Activated CD8-positive, alpha-beta T cell treated with anti-CD3 and anti-CD28 coated beads for 36 hours (primary cell): Measurements from ENCODE around the gene PRRX2. TPM values are rescaled to one million over a fixed set of nuclear protein-coding genes. Genes with fewer than 3 reads are reported as not detected.

ENCODE experiments used
- ATAC-seq: fragments of 200-7000 bp; cut with Tn5 transposase; one replicate; pipeline ENCODE4 v1.10.0; 2021; ENCODE audit warnings: mild to moderate bottlenecking, moderate library complexity
- CTCF ChIA-PET: fragments of 350-600 bp; sonication (Branson Sonifier 250); formaldehyde crosslinking; loops from one replicate; lab custom pipeline; 2021; ENCODE audit warnings: antibody characterized with exemption; lab: Charles Lee
- POLR2A ChIA-PET: fragments of 350-600 bp; sonication (Branson Sonifier 250); formaldehyde crosslinking; loops from one replicate; lab custom pipeline; 2021; ENCODE audit warnings: antibody characterized with exemption; lab: Charles Lee
- DNase-seq: peaks from one replicate; pipeline ENCODE4 v3.0.0-alpha.2; 2020
- H3K27ac Mint-ChIP-seq: one replicate; pipeline ENCODE4 v1.8.0; 2021; ENCODE audit warnings: mild to moderate bottlenecking, mixed read lengths
- H3K27me3 Mint-ChIP-seq: one replicate; pipeline ENCODE4 v1.8.0; 2021; ENCODE audit warnings: mixed read lengths
- H3K36me3 Mint-ChIP-seq: one replicate; pipeline ENCODE4 v1.8.0; 2021; ENCODE audit warnings: low read depth, mixed read lengths
- H3K4me1 Mint-ChIP-seq: one replicate; pipeline ENCODE4 v1.8.0; 2021; ENCODE audit warnings: low read depth, mixed read lengths
- H3K4me3 Mint-ChIP-seq: one replicate; pipeline ENCODE4 v1.8.0; 2021; ENCODE audit warnings: mild to moderate bottlenecking, moderate library complexity, mixed read lengths
- H3K9me3 Mint-ChIP-seq: one replicate; pipeline ENCODE4 v1.8.0; 2021; ENCODE audit warnings: mixed read lengths
- intact Hi-C: fragments of 100-400 bp; cut with micrococcal nuclease; formaldehyde crosslinking; loops from one replicate; pipeline ENCODE4 v1.10.0; 2022
- total RNA-seq, 2 experiments: library from RNA; stranded (reverse); gene quantifications; one replicate each; pipeline ENCODE4 v1.2.3, GENCODE V29; 2021
- TF ChIP-seq, protein P1 (sequence below): fragments of 200-600 bp; IDR thresholded peaks from one replicate; pipeline ENCODE4 v1.8.0; 2022; ENCODE audit warnings: antibody characterized with exemption, mild to moderate bottlenecking

PRRX2 gene
- total RNA-seq, 2 experiments from 2014 or later, result 0.85 to 1.2 TPM

DNA sequence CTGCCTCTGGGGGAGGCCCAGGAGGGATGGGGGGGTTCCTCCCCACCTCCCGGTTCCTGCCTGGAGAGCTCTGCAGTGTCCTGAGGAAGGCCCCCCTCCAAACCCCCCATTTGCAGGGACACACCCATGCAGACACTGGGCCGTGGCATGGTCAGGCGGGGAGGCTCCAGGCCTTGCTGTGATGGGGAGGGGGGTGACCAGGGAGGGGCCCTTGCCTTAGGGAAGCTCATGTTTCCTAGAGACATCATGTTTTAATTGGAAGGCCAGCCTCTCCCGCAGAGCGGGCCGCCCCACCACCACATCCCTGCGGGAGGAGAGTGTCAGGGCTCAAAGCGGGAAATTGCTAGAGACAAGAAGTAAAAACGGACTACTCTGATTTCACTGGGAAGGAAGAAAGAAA, 12.0 kb downstream of the PRRX2 start:
- Mint-ChIP-seq H3K4me1 (no peaks in the 10 kb centered on the region), H3K36me3 (no peaks in the 10 kb centered on the region), H3K9me3 (no peaks in the 10 kb centered on the region), H3K4me3 (no peak overlapping the region), H3K27ac (no peak overlapping the region), H3K27me3 (peaks cover 16% of the 10 kb centered on the region)
- ATAC-seq (no peak), DNase-seq (no peak)
- intact Hi-C loops, result no loop called here
- ChIA-PET CTCF (interaction anchor here (1.8 kb wide), 1 partner anchor 49 kb away, joined by 5 read pairs; no protein-coding TSS in a partner anchor), POLR2A (no interaction called here)
- TF ChIP-seq, protein P1, sequence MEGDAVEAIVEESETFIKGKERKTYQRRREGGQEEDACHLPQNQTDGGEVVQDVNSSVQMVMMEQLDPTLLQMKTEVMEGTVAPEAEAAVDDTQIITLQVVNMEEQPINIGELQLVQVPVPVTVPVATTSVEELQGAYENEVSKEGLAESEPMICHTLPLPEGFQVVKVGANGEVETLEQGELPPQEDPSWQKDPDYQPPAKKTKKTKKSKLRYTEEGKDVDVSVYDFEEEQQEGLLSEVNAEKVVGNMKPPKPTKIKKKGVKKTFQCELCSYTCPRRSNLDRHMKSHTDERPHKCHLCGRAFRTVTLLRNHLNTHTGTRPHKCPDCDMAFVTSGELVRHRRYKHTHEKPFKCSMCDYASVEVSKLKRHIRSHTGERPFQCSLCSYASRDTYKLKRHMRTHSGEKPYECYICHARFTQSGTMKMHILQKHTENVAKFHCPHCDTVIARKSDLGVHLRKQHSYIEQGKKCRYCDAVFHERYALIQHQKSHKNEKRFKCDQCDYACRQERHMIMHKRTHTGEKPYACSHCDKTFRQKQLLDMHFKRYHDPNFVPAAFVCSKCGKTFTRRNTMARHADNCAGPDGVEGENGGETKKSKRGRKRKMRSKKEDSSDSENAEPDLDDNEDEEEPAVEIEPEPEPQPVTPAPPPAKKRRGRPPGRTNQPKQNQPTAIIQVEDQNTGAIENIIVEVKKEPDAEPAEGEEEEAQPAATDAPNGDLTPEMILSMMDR, result no peak

DNA sequence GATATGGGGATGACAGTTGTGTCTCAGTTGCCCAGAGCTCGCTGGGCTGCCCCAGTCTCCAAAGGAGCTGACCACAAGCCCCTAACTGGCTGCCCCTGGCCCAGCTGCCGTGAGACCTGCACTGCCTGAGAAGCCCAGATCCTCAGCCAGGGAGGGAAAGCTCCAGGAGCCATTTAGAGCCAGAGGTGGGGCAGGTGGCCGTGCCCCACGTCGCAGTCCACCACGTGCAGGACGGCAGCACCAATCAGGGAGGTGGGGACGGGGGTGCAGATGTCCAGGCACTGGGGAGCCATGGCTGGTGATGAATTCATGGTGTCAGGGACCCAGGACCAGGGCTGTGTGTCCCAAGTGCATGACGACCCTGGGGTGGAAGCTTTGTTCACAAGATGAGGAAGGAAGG, 13.4 kb downstream of the PRRX2 start:
- DNase-seq (no peak), ATAC-seq (no peak)
- Mint-ChIP-seq H3K36me3 (no peaks in the 10 kb centered on the region), H3K4me3 (no peak overlapping the region), H3K9me3 (no peaks in the 10 kb centered on the region), H3K27ac (no peak overlapping the region), H3K4me1 (no peaks in the 10 kb centered on the region), H3K27me3 (peaks cover 16% of the 10 kb centered on the region)
- CTCF ChIA-PET, result no interaction called here
- intact Hi-C loops, result no loop called here
- POLR2A ChIA-PET, result no interaction called here
- TF ChIP-seq, protein P1, result no peak

DNA sequence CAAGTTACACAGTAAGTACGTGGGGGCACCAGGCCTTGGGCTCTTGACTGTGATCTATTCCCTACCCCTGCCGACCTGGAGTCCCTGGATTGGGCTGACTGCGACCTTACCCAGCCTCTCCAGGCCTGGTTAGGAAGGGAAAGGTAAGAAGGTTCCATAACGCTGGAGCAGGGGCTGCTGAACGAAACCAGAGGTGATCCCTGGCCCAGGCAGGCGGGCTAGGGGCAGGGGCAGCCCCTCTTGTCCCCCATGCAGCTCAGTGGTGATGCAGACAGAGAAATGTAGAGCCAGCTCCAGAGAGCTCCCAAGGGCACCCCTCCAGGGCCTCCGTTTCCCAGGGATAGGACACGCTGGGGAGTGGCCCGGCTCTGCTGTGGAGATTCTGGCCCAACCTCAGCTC, 14.1 kb downstream of the PRRX2 start:
- Mint-ChIP-seq H3K36me3 (no peaks in the 10 kb centered on the region), H3K9me3 (no peaks in the 10 kb centered on the region), H3K27ac (no peak overlapping the region), H3K4me3 (no peak overlapping the region), H3K27me3 (peaks cover 16% of the 10 kb centered on the region), H3K4me1 (no peaks in the 10 kb centered on the region)
- ChIA-PET POLR2A (no interaction called here), CTCF (no interaction called here)
- no peak for DNase-seq
- ATAC-seq, result no peak
- intact Hi-C loops, result no loop called here
- TF ChIP-seq, protein P1, result no peak

- intact Hi-C loops, result no loop called here
- ChIA-PET CTCF (no interaction called here), POLR2A (no interaction called here)
- ATAC-seq (no peak), DNase-seq (no peak)
- H3K4me3 Mint-ChIP-seq, result no peak overlapping the region
- TF ChIP-seq, protein P1, result no peak
- H3K36me3 Mint-ChIP-seq, result no peaks in the 10 kb centered on the region
- H3K4me1 Mint-ChIP-seq, result no peaks in the 10 kb centered on the region
- H3K9me3 Mint-ChIP-seq, result no peaks in the 10 kb centered on the region
- no peak overlapping the region for H3K27ac Mint-ChIP-seq
- peaks cover 12% of the 10 kb centered on the region for H3K27me3 Mint-ChIP-seq
These were observed 16.5 kb downstream of the PRRX2 start for GRCh38 chr9:129681924-129682323.

DNA sequence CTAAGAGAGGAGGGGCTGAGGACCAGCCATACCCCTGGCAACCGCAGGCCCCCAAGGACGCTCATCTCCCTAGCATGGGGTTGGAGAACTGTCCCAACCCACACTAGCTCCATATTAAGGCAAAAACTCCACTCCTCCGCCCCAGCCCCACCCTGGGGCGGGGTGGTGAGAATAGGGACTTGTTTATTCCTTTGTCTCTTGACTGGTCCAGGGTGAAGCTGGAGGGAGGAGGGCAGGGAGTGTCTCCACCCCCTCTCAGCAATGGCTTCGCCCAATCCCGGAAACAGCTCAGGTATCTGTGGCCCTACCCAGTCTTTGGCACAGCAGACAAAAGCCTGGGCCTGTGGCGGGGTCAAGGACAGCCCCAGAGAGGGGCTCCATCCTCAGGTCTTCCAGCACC, 16.9 kb downstream of the PRRX2 start:
- ChIA-PET CTCF (interaction anchor here (1.1 kb wide), 1 partner anchor 14 kb away, joined by 3 read pairs; no protein-coding TSS in a partner anchor), POLR2A (no interaction called here)
- Mint-ChIP-seq H3K9me3 (no peaks in the 10 kb centered on the region), H3K27me3 (peaks cover 9% of the 10 kb centered on the region), H3K4me3 (no peak overlapping the region), H3K36me3 (no peaks in the 10 kb centered on the region), H3K4me1 (no peaks in the 10 kb centered on the region), H3K27ac (no peak overlapping the region)
- TF ChIP-seq, protein P1, result no peak
- ATAC-seq (no peak), DNase-seq (no peak)
- intact Hi-C loops, result no loop called here
